ENCODE measurements around the gene SRSF4. TPM values are rescaled to one million over a fixed set of nuclear protein-coding genes. Genes with fewer than 3 reads are reported as not detected.

The SRSF4 gene
- total and polyA plus RNA-seq, 10 of the 15 experiments (the other 5 are each of a cell fraction or from before 2014, with no cell fraction given) = 17.2 to 107 (median 78.6) TPM

GRCh38 chr1:29186707-29187106, 5.0 kb upstream of the SRSF4 start:
- Histone ChIP-seq H3K27ac (ENCODE audit: control insufficient read depth, insufficient read depth) (no peak overlapping the region), H3K4me2 (ENCODE audit: control insufficient read depth, insufficient read depth) (no peak overlapping the region), H3K79me2 (ENCODE audit: control insufficient read depth, insufficient read depth, low read length) (peaks cover 3% of the 10 kb centered on the region), H3K27me3 (replicated peaks in 1 of 2; ENCODE audit: control insufficient read depth in 2 of 2, insufficient read depth in 2 of 2, low read length in 1 of 2) (no peaks in the 10 kb centered on the region), H4K20me1 (ENCODE audit: control insufficient read depth, insufficient read depth) (no peaks in the 10 kb centered on the region), H3K9me3 (replicated peaks; ENCODE audit: control insufficient read depth, insufficient read depth, low read length) (no peaks in the 10 kb centered on the region), H2AFZ (ENCODE audit: control insufficient read depth, low read depth, low read length) (no peak overlapping the region), H3K9ac (ENCODE audit: control insufficient read depth, insufficient read depth, low read length) (no peak overlapping the region), H3K4me1 (ENCODE audit: control insufficient read depth, insufficient read depth, low read length) (no peaks in the 10 kb centered on the region), H3K4me3 (no peak overlapping the region), H3K36me3 (ENCODE audit: control insufficient read depth in 2 of 2, insufficient read depth in 2 of 2, low read length in 1 of 2) (no peaks in the 10 kb centered on the region)
- 73% methylated on average over 1 of the region's 1 CpG for WGBS (ENCODE audit: insufficient coverage, insufficient replicate concordance, low lambda C conversion rate, missing lambda C conversion rate)
- FAIRE-seq (no peak), ATAC-seq (no peak), DNase-seq (ENCODE audit: low read depth, low spot score) (no peak)
- TF ChIP-seq FOXM1 (IDR thresholded peaks at IDR 0.05; ENCODE audit: low read depth, low read length) = no peak
- BruUV-seq (replicated peaks) = no TSS peak
- SMC1A ChIA-PET (ENCODE audit: uncharacterized antibody, unreplicated experiment) = no interaction called here
- POLR2A ChIA-PET = interaction anchor here (0.5 to 0.6 kb wide), 2 partner anchors 680 to 826 kb away, joined by 3 to 4 read pairs; no protein-coding TSS in a partner anchor
- intact Hi-C loops (cut with micrococcal nuclease; ENCODE audit: unreplicated experiment) = no loop called here
- RAD21 ChIA-PET (ENCODE audit: unreplicated experiment) = no interaction called here
- CTCF ChIA-PET = interaction anchor here (1.4 to 1.5 kb wide), 2 partner anchors 11 to 16 kb away, joined by 5 to 6 read pairs; no protein-coding TSS in a partner anchor
- in situ Hi-C loops (cut with MboI) = no loop called here

- intact Hi-C loops (cut with micrococcal nuclease; ENCODE audit: unreplicated experiment) = no loop called here
- TF ChIP-seq ATF2 (IDR thresholded peaks at IDR 0.05; ENCODE audit: low read length) (no peak), PBX3 (IDR thresholded peaks at IDR 0.05; ENCODE audit: insufficient replicate concordance, low read depth, low read length) (no peak), EP300 (IDR thresholded peaks at IDR 0.05; ENCODE audit: borderline replicate concordance in 1 of 2, control insufficient read depth in 1 of 2, low read depth in 2 of 2, low read length in 2 of 2) (no peak), ZBTB11 (CRISPR knock-in tag; IDR thresholded peaks at IDR 0.05) (no peak), RBBP5 (conservative IDR thresholded peaks at IDR 0.05) (no peak)
Measured at GRCh38 chr1:29186252-29186651, 4.6 kb upstream of the SRSF4 start.

More at GRCh38 chr1:29186252-29186651, 4.6 kb upstream of the SRSF4 start:
- BruUV-seq (replicated peaks) = no TSS peak
- DNase-seq (ENCODE audit: low read depth, low spot score) (no peak), ATAC-seq (no peak), FAIRE-seq (no peak)
- H3K4me2 ChIP-seq (ENCODE audit: control insufficient read depth, insufficient read depth) = no peak overlapping the region
- H3K27me3 ChIP-seq (replicated peaks in 1 of 2; ENCODE audit: control insufficient read depth in 2 of 2, insufficient read depth in 2 of 2, low read length in 1 of 2) = no peaks in the 10 kb centered on the region
- H4K20me1 ChIP-seq (ENCODE audit: control insufficient read depth, insufficient read depth) = no peaks in the 10 kb centered on the region
- H3K4me1 ChIP-seq (ENCODE audit: control insufficient read depth, insufficient read depth, low read length) = no peaks in the 10 kb centered on the region
- peaks cover 7% of the 10 kb centered on the region for H3K79me2 ChIP-seq (ENCODE audit: control insufficient read depth, insufficient read depth, low read length)
- SMC1A ChIA-PET (ENCODE audit: uncharacterized antibody, unreplicated experiment) = interaction anchor here (7.4 kb wide), 1 partner anchor 16 kb away, joined by 47 read pairs; no protein-coding TSS in a partner anchor
- in situ Hi-C loops (cut with MboI) = no loop called here
- no peak overlapping the region for H2AFZ ChIP-seq (ENCODE audit: control insufficient read depth, low read depth, low read length)
- POLR2A ChIA-PET = interaction anchor here (0.6 kb wide), 1 partner anchor 679 kb away, joined by 3 read pairs; no protein-coding TSS in a partner anchor
- no peaks in the 10 kb centered on the region for H3K36me3 ChIP-seq (ENCODE audit: control insufficient read depth in 2 of 2, insufficient read depth in 2 of 2, low read length in 1 of 2)
- 64% methylated on average over 3 of the region's 3 CpGs for WGBS (ENCODE audit: insufficient coverage, insufficient replicate concordance, low lambda C conversion rate, missing lambda C conversion rate)
- RAD21 ChIA-PET (ENCODE audit: unreplicated experiment) = interaction anchor here (1.1 kb wide), 1 partner anchor 304 kb away, joined by 3 read pairs; no protein-coding TSS in a partner anchor
- H3K27ac ChIP-seq (ENCODE audit: control insufficient read depth, insufficient read depth) = no peak overlapping the region
- H3K9ac ChIP-seq (ENCODE audit: control insufficient read depth, insufficient read depth, low read length) = no peak overlapping the region
- CTCF ChIA-PET = interaction anchor here (1.5 kb wide), 1 partner anchor 16 kb away, joined by 5 read pairs; no protein-coding TSS in a partner anchor
- H3K4me3 ChIP-seq = no peak overlapping the region
- no peaks in the 10 kb centered on the region for H3K9me3 ChIP-seq (replicated peaks; ENCODE audit: control insufficient read depth, insufficient read depth, low read length)

All from GM12878 (cell line).